Right cardiac atrium (tissue), 5 donors: Measurements from ENCODE around the gene TP53TG3B. TPM values are rescaled to one million over a fixed set of nuclear protein-coding genes. Genes with fewer than 3 reads are reported as not detected.
"Not testable (repeated sequence)": the region's sequence is repeated elsewhere in the genome, so short reads cannot be mapped to it uniquely, and the experiment has no call there.

Experiments
- ATAC-seq, 2 donors: fragments of 200-7000 bp; cut with Tn5 transposase; one replicate each; pipeline versions ENCODE4 v1.8.0 to v1.9.1; 2020; ENCODE audit warnings: moderate library complexity in 2 of 2, mild to moderate bottlenecking in 1 of 2
- DNase-seq, 3 donors: peaks; one replicate each; pipeline ENCODE4 v3.0.0-alpha.2; 2020
- H3K27ac ChIP-seq: one replicate; pipeline ENCODE4 v1.5.1; 2013; ENCODE audit warnings: mild to moderate bottlenecking, low read length, control low read depth, moderate library complexity
- H3K27me3 ChIP-seq: one replicate; pipeline ENCODE4 v1.6.1; 2013; ENCODE audit not compliant: control insufficient read depth, insufficient read depth
- H3K4me1 ChIP-seq: one replicate; pipeline ENCODE4 v1.6.1; 2013; ENCODE audit warnings: low read length; ENCODE audit not compliant: control insufficient read depth, insufficient read depth
- H3K4me3 ChIP-seq: one replicate; pipeline ENCODE4 v1.5.1; 2013; ENCODE audit warnings: low read length, control low read depth
- H3K9me3 ChIP-seq: one replicate; pipeline ENCODE4 v1.6.1; 2013; ENCODE audit warnings: low read length; ENCODE audit not compliant: control insufficient read depth
- WGBS: extraction: QIAGEN DNeasy Blood & Tissue Kit; methylation state at CpG from one replicate; pipeline ENCODE4 v1.1.7; 2013; 5-methylcytosine and 5-hydroxymethylcytosine counted together
- intact Hi-C, 4 donors: fragments of 100-400 bp; cut with DNase I; formaldehyde crosslinking; loops; one replicate each; pipeline versions ENCODE4 v1.11.0 to v1.14.0; 2022 to 2023
- long read RNA-seq, 4 donors: library from polyadenylated mRNA; unstranded; transcript quantifications; one replicate each; pipeline ENCODE4 v2.0.0, GENCODE V29; 2020 to 2021
- polyA plus RNA-seq: library from polyadenylated mRNA; stranded (reverse); fragments of 200-250 nt; gene quantifications from one replicate; pipeline ENCODE4 v1.2.3, GENCODE V29; 2013
- total RNA-seq, 4 donors: library from RNA; stranded (reverse); fragmentation: NEBNext Ultra II Directional; extraction: Animal tissue kit (Norgen Biotek cat#: 25700); gene quantifications; one replicate each; pipeline ENCODE4 v1.2.1, GENCODE V29; 2021
- donor health status: healthy with polysubstance abuse.
- donor health status: DM: no; HTN: yes; CAD: no.
- donor health status: DM: no; HTN: no; CAD: no.
- donor health status: DM: no; HTN: yes; CAD: no; lungs with severe emphysema.
- donor health status: DM: yes; HTN: yes; CAD: no.

TP53TG3B gene
- total RNA-seq (not detected), polyA plus RNA-seq (not detected)
- long read RNA-seq, donor 1 = 0 reads
- long read RNA-seq, donor 2 = 0 reads
- long read RNA-seq, donor 3 = 0 reads
- long read RNA-seq, donor 4 = 0 reads

DNA sequence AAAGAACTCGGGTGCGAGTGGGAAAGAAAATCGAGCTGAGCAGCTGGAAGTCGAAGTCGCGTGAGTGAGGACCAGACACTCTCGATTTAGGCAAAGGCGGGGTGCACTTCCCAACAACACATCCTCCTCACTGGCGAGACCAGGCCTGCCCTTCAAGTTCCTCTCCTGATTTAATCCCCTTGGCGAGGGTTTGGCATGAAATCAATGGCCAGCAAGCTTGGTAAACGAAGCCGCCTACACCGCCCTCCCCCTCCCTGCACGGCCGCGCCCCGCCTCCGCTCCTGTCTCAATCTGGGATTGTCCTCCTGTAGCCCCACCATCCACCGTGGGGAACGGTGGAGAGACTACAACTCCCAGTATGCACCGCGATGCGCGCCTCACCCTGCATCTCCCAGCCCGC is at the start of gene TP53TG3B:
TSS of gene TP53TG3B (plus strand) at position 301 of the 400 bp plus-strand sequence. CDS start at position 369, 68 bp downstream.
- ATAC-seq, DNase-seq, H3K9me3 ChIP-seq, H3K4me3 ChIP-seq, H3K27me3 ChIP-seq, H3K4me1 ChIP-seq, H3K27ac ChIP-seq, intact Hi-C loops: not testable (repeated sequence)
- no CpG with 5 or more reads among the region's 25 CpGs for WGBS

- H3K27me3 ChIP-seq, DNase-seq, ATAC-seq, H3K4me3 ChIP-seq, intact Hi-C loops, H3K9me3 ChIP-seq, H3K27ac ChIP-seq, H3K4me1 ChIP-seq: not testable (repeated sequence)
- 62% methylated on average over 4 of the region's 4 CpGs for WGBS
Observed at GRCh38 chr16:33336226-33337012, 24.2 kb upstream of the TP53TG3B start.

- H3K27me3 ChIP-seq, DNase-seq, H3K9me3 ChIP-seq, H3K27ac ChIP-seq, intact Hi-C loops, H3K4me3 ChIP-seq, H3K4me1 ChIP-seq, ATAC-seq: not testable (repeated sequence)
- WGBS = 68% methylated on average over 5 of the region's 5 CpGs
Observed at GRCh38 chr16:33337627-33338542, 22.8 kb upstream of the TP53TG3B start.

- WGBS = 58% methylated on average over 2 of the region's 2 CpGs
Observed at GRCh38 chr16:33338543-33338951, 22.1 kb upstream of the TP53TG3B start.

GRCh38 chr16:33339093-33340061 is 21.3 kb upstream of the TP53TG3B start:
- H3K27me3 ChIP-seq, intact Hi-C loops: not testable (repeated sequence)

More at GRCh38 chr16:33338543-33338951, 22.1 kb upstream of the TP53TG3B start:
- H3K4me1 ChIP-seq, H3K27me3 ChIP-seq, H3K4me3 ChIP-seq, H3K27ac ChIP-seq, intact Hi-C loops, ATAC-seq, H3K9me3 ChIP-seq, DNase-seq: not testable (repeated sequence)

More at GRCh38 chr16:33339093-33340061, 21.3 kb upstream of the TP53TG3B start:
- not testable (repeated sequence) for DNase-seq, H3K27ac ChIP-seq, H3K9me3 ChIP-seq, H3K4me3 ChIP-seq, H3K4me1 ChIP-seq
- ATAC-seq = peak; percentile 80 to 93
- 76% methylated on average over 3 of the region's 4 CpGs for WGBS

Other genes starting within 250 kb of the TP53TG3B start
- not detected for gene TP53TG3C, start 166.6 kb upstream of the TP53TG3B start, total RNA-seq
- not detected for gene TP53TG3C, start 166.6 kb upstream of the TP53TG3B start, polyA plus RNA-seq
- gene TP53TG3E, start 56.5 kb upstream of the TP53TG3B start, total RNA-seq = not detected
- not detected for gene TP53TG3E, start 56.5 kb upstream of the TP53TG3B start, polyA plus RNA-seq
- gene TP53TG3F, start 98.8 kb downstream of the TP53TG3B start, total RNA-seq = not detected
- not detected for gene TP53TG3F, start 98.8 kb downstream of the TP53TG3B start, polyA plus RNA-seq